Aorta (tissue), 5 donors: ENCODE measurements around the gene CACNA1E. TPM values are rescaled to one million over a fixed set of nuclear protein-coding genes. Genes with fewer than 3 reads are reported as not detected.

ENCODE experiments used
- ATAC-seq: fragments of 200-7000 bp; cut with Tn5 transposase; one replicate; pipeline ENCODE4 v1.9.1; 2022; ENCODE audit warnings: moderate library complexity; ENCODE audit not compliant: low FRiP score
- DNase-seq, 2 donors: peaks; one replicate each; pipeline ENCODE4 v3.0.0-alpha.2; 2020
- H3K27ac ChIP-seq, 2 donors: one replicate each; pipeline ENCODE4 v1.5.1; 2013; ENCODE audit warnings: low read length in 2 of 2, mild to moderate bottlenecking in 2 of 2, moderate library complexity in 2 of 2, control low read depth in 1 of 2, inconsistent platforms in 1 of 2, low read depth in 1 of 2
- H3K27me3 ChIP-seq, 2 donors: one replicate each; pipeline ENCODE4 v1.6.1; 2013; ENCODE audit warnings: control low read depth in 1 of 2, low read length in 1 of 2, mild to moderate bottlenecking in 1 of 2, moderate library complexity in 1 of 2; ENCODE audit not compliant: insufficient read depth in 2 of 2, control insufficient read depth in 1 of 2
- H3K36me3 ChIP-seq, 2 donors: one replicate each; pipeline ENCODE4 v1.6.1; 2013; ENCODE audit warnings: control low read depth in 1 of 2, low read length in 1 of 2, mild to moderate bottlenecking in 1 of 2; ENCODE audit not compliant: insufficient read depth in 2 of 2, control insufficient read depth in 1 of 2
- H3K4me1 ChIP-seq, 2 donors: one replicate each; pipeline ENCODE4 v1.6.1; 2013; ENCODE audit warnings: low read length in 2 of 2, control low read depth in 1 of 2, mild to moderate bottlenecking in 1 of 2, moderate library complexity in 1 of 2; ENCODE audit not compliant: insufficient read depth in 2 of 2, control insufficient read depth in 1 of 2
- H3K4me3 ChIP-seq, 2 donors: one replicate each; pipeline ENCODE4 v1.5.1; 2013; ENCODE audit warnings: low read length in 2 of 2, control low read depth in 1 of 2, mild to moderate bottlenecking in 1 of 2
- H3K9me3 ChIP-seq: one replicate; pipeline ENCODE4 v1.6.1; 2013; ENCODE audit warnings: mild to moderate bottlenecking, low read length; ENCODE audit not compliant: control insufficient read depth
- WGBS, 2 donors: extraction: QIAGEN DNeasy Blood & Tissue Kit; methylation state at CpG; one replicate each; pipeline ENCODE4 v1.1.7; 2013; 5-methylcytosine and 5-hydroxymethylcytosine counted together
- intact Hi-C, 2 donors: fragments of 100-400 bp; cut with DNase I; formaldehyde crosslinking; loops; one replicate each; pipeline versions ENCODE4 v1.14.2 to v1.15.0; 2022
- polyA plus RNA-seq, 2 donors: library from polyadenylated mRNA; stranded (reverse); fragments of 200-250 nt; gene quantifications; one replicate each; pipeline ENCODE4 v1.2.3, GENCODE V29; 2013
- total RNA-seq, 2 donors: library from RNA; stranded (reverse); fragmentation: NEBNext Ultra II Directional; extraction: Animal tissue kit (Norgen Biotek cat#: 25700); gene quantifications; one replicate each; pipeline ENCODE4 v1.2.1, GENCODE V29; 2021
- donor health status: healthy with polysubstance abuse.
- donor health status: Bipolar disorder and iron deficiency.
- donor health status: DM: no; HTN: no; CAD: no.
- donor health status: DM: no; HTN: no; CAD: no.
- donor health status: DM: yes; HTN: yes; CAD: no.

The CACNA1E gene
- total and polyA plus RNA-seq, 4 donors = 0.06 to 0.19 TPM; not detected in 2

DNA sequence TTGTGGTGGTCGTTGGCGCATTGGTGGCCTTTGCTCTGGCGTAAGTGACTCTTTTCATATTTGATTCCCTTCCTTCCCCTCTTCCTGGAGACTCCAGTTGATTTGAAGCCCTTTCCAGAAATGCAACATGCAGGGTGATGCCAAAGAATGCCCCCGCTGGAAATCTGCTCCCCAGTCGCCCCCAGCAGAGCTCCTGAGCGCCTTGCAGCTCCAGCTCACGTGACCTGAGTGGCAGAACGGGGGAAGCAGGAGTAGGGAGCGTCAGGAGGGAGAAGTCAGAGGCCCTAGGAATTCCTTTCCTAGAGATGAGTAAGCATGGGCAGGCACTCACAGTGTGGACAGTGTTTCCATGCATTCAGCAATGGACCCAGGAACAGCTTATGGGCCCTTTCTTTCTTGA is 255.9 kb downstream of the CACNA1E start:
- Histone ChIP-seq H3K27me3 (no peaks in the 10 kb centered on the region), H3K4me3 (no peak overlapping the region), H3K27ac (no peak overlapping the region), H3K4me1 (no peaks in the 10 kb centered on the region), H3K9me3 (no peaks in the 10 kb centered on the region), H3K36me3 (no peaks in the 10 kb centered on the region)
- 86 to 87% methylated on average over 9 of the region's 9 CpGs for WGBS, 2 donors
- intact Hi-C loops = no loop called here
- DNase-seq (no peak), ATAC-seq (no peak)

GRCh38 chr1:181742426-181742825 is 259.1 kb downstream of the CACNA1E start:
- H3K4me1 ChIP-seq = no peaks in the 10 kb centered on the region
- H3K36me3 ChIP-seq = no peaks in the 10 kb centered on the region
- DNase-seq (no peak), ATAC-seq (no peak)
- no peaks in the 10 kb centered on the region for H3K9me3 ChIP-seq
- no peak overlapping the region for H3K4me3 ChIP-seq
- no peaks in the 10 kb centered on the region for H3K27me3 ChIP-seq
- intact Hi-C loops = no loop called here
- WGBS, 2 donors = 16% methylated on average over 4 of the region's 4 CpGs
- no peak overlapping the region for H3K27ac ChIP-seq

DNA sequence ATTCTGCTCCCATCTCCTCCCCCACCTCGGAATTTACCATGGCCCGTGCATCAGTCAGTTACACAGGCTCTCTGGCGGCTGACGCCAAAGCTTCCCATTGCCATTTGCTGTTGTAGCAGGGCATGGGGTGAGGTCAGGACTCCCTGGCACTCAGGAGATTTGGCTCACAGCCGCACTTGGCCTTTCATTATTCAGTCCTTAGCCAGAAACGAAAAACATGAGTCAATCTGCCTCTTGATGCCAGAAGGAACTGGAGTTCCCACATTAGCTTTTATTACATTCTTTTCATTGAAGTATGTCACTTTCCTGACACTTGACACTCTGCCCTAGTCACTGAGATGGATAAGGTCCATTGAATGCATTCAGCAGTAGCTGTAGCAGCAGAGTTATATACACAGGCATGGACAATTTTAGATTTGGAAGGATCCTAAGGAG is 260.6 kb downstream of the CACNA1E start:
- 0 to 16% methylated on average over 6 of the region's 6 CpGs for WGBS, 2 donors
- intact Hi-C loops = no loop called here
- H3K9me3 ChIP-seq = no peaks in the 10 kb centered on the region
- no peaks in the 10 kb centered on the region for H3K27me3 ChIP-seq
- DNase-seq (peak; percentile 64 to 84), ATAC-seq (peak; percentile 61)
- H3K36me3 ChIP-seq = no peaks in the 10 kb centered on the region
- no peak overlapping the region for H3K4me3 ChIP-seq
- no peak overlapping the region for H3K27ac ChIP-seq
- H3K4me1 ChIP-seq = no peaks in the 10 kb centered on the region

DNA sequence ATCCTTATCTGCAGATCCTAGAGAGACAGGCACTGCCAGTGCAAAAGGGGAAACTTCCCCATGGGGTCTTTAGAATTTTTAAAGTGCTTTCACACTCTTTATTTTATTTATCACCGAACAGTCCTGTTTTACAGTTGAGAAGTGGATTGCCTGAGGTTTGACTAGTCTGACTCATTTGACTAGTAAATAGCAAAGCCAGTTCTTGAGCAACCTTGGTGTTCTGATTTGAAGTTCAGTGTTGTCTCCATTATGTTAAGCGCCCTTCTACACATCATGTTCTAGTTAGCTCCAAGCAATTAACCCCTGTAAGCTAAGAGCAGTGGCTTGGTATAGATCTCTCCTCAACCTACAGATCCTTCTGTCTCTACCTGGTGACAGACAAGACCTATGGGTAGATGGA is 262.9 kb downstream of the CACNA1E start:
- Histone ChIP-seq H3K27ac (no peak overlapping the region), H3K4me3 (no peak overlapping the region), H3K27me3 (no peaks in the 10 kb centered on the region), H3K9me3 (no peaks in the 10 kb centered on the region), H3K4me1 (peaks cover 0 to 3% of the 10 kb centered on the region in 2 donors), H3K36me3 (no peaks in the 10 kb centered on the region)
- ATAC-seq (no peak), DNase-seq (no peak)
- intact Hi-C loops = no loop called here
- 84 to 94% methylated on average over 2 of the region's 2 CpGs for WGBS, 2 donors

DNA sequence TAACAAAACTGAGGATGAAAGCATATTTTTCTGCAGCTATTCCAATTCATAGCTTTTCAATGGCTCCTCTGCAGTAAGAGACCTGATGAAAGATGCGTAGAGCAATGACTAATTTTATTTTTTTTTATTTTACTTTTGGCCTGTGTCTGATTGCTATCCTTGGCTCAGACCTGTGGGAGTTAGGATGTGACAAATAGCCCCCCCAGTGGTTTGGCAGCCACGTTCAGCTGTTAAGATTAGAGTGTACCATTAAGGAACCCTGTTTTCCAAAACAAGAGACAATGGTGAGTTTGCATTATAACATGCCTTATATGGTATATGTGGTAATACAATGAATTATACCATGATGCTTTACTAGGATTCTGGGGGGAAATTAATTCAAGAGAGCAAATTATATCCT is 264.7 kb downstream of the CACNA1E start:
- H3K27ac ChIP-seq = no peak overlapping the region
- intact Hi-C loops = no loop called here
- ATAC-seq = no peak
- 16 to 30% methylated on average over 2 of the region's 2 CpGs for WGBS, 2 donors
- H3K4me1 ChIP-seq = peaks cover 0 to 3% of the 10 kb centered on the region in 2 donors
- H3K36me3 ChIP-seq = no peaks in the 10 kb centered on the region
- no peaks in the 10 kb centered on the region for H3K9me3 ChIP-seq
- H3K27me3 ChIP-seq = no peaks in the 10 kb centered on the region
- no peak for DNase-seq
- no peak overlapping the region for H3K4me3 ChIP-seq

DNA sequence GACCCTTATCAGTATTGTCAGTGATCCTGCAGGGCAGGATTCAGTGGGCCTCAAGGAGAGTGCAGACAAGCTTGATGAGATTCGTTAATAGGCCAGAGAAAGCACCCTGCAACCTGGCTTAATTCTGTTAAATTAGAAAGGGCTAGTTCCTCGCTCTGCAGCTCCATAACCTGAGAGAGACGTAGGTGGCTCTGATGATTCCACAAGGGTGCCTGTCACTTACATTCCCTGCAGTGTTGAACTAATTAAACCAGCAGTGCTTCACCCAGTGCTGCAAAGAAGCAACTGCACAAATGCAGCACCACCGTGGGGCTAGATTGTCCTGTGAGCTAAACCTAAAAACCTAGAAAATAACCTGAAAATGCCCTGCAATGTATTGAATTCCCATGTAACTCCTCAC is 270.8 kb downstream of the CACNA1E start:
- no peak overlapping the region for H3K27ac ChIP-seq
- H3K9me3 ChIP-seq = no peaks in the 10 kb centered on the region
- H3K4me1 ChIP-seq = peaks cover 0 to 2% of the 10 kb centered on the region in 2 donors
- DNase-seq (no peak), ATAC-seq (no peak)
- no peak overlapping the region for H3K4me3 ChIP-seq
- no peaks in the 10 kb centered on the region for H3K36me3 ChIP-seq
- no peaks in the 10 kb centered on the region for H3K27me3 ChIP-seq
- intact Hi-C loops = no loop called here
- WGBS, 2 donors = 88 to 90% methylated on average over 4 of the region's 4 CpGs

DNA sequence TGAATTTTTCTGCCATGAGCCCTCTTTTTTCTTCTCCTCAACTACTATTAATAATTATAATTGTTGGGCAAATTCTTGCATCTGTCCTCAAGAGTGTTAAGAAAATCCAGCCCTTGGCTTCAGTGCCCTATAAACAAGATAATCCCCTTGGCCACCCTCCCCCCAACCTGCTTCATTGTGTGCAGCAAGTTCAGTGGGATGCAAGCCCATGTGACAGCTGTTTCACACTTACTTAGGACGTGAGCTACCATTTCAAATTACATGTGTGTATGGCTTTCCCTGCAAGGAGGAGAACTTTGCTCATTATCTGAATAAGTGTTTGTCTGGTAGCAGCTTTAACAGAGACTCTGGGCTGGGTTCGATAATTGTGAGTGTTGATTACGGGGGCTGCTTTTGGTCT is 276.2 kb downstream of the CACNA1E start:
- Histone ChIP-seq H3K4me3 (no peak overlapping the region), H3K27me3 (no peaks in the 10 kb centered on the region), H3K27ac (no peak overlapping the region), H3K4me1 (no peaks in the 10 kb centered on the region), H3K9me3 (peaks cover 2% of the 10 kb centered on the region), H3K36me3 (no peaks in the 10 kb centered on the region)
- 38 to 72% methylated on average over 3 of the region's 3 CpGs for WGBS, 2 donors
- intact Hi-C loops = no loop called here
- DNase-seq = no peak
- ATAC-seq = no peak

- ATAC-seq (no peak), DNase-seq (no peak)
- Histone ChIP-seq H3K4me1 (no peaks in the 10 kb centered on the region), H3K36me3 (no peaks in the 10 kb centered on the region), H3K27me3 (no peaks in the 10 kb centered on the region), H3K4me3 (no peak overlapping the region), H3K27ac (no peak overlapping the region), H3K9me3 (peaks cover 2% of the 10 kb centered on the region)
- intact Hi-C loops = no loop called here
These were observed 280.4 kb downstream of the CACNA1E start for GRCh38 chr1:181763736-181764135.

- 60 to 62% methylated on average over 5 of the region's 5 CpGs for WGBS, 2 donors
- H3K9me3 ChIP-seq = peaks cover 2% of the 10 kb centered on the region
- DNase-seq (no peak), ATAC-seq (no peak)
- no peaks in the 10 kb centered on the region for H3K27me3 ChIP-seq
- no peak overlapping the region for H3K4me3 ChIP-seq
- intact Hi-C loops = no loop called here
- no peaks in the 10 kb centered on the region for H3K36me3 ChIP-seq
- H3K4me1 ChIP-seq = no peaks in the 10 kb centered on the region
- H3K27ac ChIP-seq = no peak overlapping the region
These were observed 282.2 kb downstream of the CACNA1E start for GRCh38 chr1:181765451-181766026.
